ENCODE data around the gene TLR9. TPM values are rescaled to one million over a fixed set of nuclear protein-coding genes. Genes with fewer than 3 reads are reported as not detected.

The TLR9 gene
- total RNA-seq, 1 experiment from 2014 or later: not detected

GRCh38 chr3:52182691-52183090 is 42.8 kb downstream of the TLR9 start:
- H3K4me1 ChIP-seq (ENCODE audit: insufficient read depth, low read length): no peaks in the 10 kb centered on the region
- CTCF ChIA-PET: no interaction called here
- no peaks in the 10 kb centered on the region for H3K79me2 ChIP-seq (ENCODE audit: low read length)
- H2AFZ ChIP-seq (ENCODE audit: low read length): no peak overlapping the region
- intact Hi-C loops (cut with micrococcal nuclease): no loop called here
- H3F3A ChIP-seq (ENCODE audit: low read length, unreplicated experiment): no peaks in the 10 kb centered on the region
- H3K4me2 ChIP-seq (ENCODE audit: low read length): no peak overlapping the region
- TF ChIP-seq EZH2 (IDR thresholded peaks at IDR 0.05; ENCODE audit: low read length, unreplicated experiment) (no peak), EZH2phosphoT487 (IDR thresholded peaks at IDR 0.05; ENCODE audit: borderline replicate concordance, low read length) (no peak), CTCF (conservative IDR thresholded peaks at IDR 0.05; ENCODE audit: low read depth, low read length) (no peak)
- no peaks in the 10 kb centered on the region for H4K20me1 ChIP-seq (ENCODE audit: low read length)
- no peak for ATAC-seq
- no peaks in the 10 kb centered on the region for H3K9me2 ChIP-seq (replicated peaks; ENCODE audit: low read length)
- H3K27me3 ChIP-seq (ENCODE audit: low read length): no peaks in the 10 kb centered on the region
- H3K36me3 ChIP-seq (ENCODE audit: low read depth, low read length): no peaks in the 10 kb centered on the region
- no peaks in the 10 kb centered on the region for H3K9me3 ChIP-seq (ENCODE audit: low read length)
- H3K27ac ChIP-seq (ENCODE audit: low read length): no peak overlapping the region
- POLR2A ChIA-PET (ENCODE audit: unreplicated experiment): no interaction called here
- DNase-seq: no peak
- H3K9ac ChIP-seq (ENCODE audit: low read length): no peak overlapping the region
- BruUV-seq (replicated peaks): no TSS peak
- H3K4me3 ChIP-seq (ENCODE audit: low read length): no peak overlapping the region

GRCh38 chr3:52182196-52182595 is 43.2 kb downstream of the TLR9 start:
- POLR2A ChIA-PET (ENCODE audit: unreplicated experiment): no interaction called here
- Histone ChIP-seq H3K27ac (ENCODE audit: low read length) (no peak overlapping the region), H4K20me1 (ENCODE audit: low read length) (no peaks in the 10 kb centered on the region), H3K27me3 (ENCODE audit: low read length) (no peaks in the 10 kb centered on the region), H3K79me2 (ENCODE audit: low read length) (no peaks in the 10 kb centered on the region), H3K9me2 (replicated peaks; ENCODE audit: low read length) (no peaks in the 10 kb centered on the region), H3F3A (ENCODE audit: low read length, unreplicated experiment) (no peaks in the 10 kb centered on the region), H3K4me2 (ENCODE audit: low read length) (no peak overlapping the region), H3K4me3 (ENCODE audit: low read length) (no peak overlapping the region), H3K36me3 (ENCODE audit: low read depth, low read length) (no peaks in the 10 kb centered on the region), H3K9ac (ENCODE audit: low read length) (no peak overlapping the region), H3K4me1 (ENCODE audit: insufficient read depth, low read length) (no peaks in the 10 kb centered on the region), H3K9me3 (ENCODE audit: low read length) (no peaks in the 10 kb centered on the region), H2AFZ (ENCODE audit: low read length) (no peak overlapping the region)
- intact Hi-C loops (cut with micrococcal nuclease): no loop called here
- CTCF ChIA-PET: no interaction called here
- no TSS peak for BruUV-seq (replicated peaks)
- ATAC-seq (no peak), DNase-seq (no peak)
- TF ChIP-seq CTCF (conservative IDR thresholded peaks at IDR 0.05; ENCODE audit: low read depth, low read length) (no peak), EZH2 (IDR thresholded peaks at IDR 0.05; ENCODE audit: low read length, unreplicated experiment) (no peak), EZH2phosphoT487 (IDR thresholded peaks at IDR 0.05; ENCODE audit: borderline replicate concordance, low read length) (no peak)

- CTCF ChIA-PET: no interaction called here
- H3K27ac ChIP-seq (ENCODE audit: low read length): no peak overlapping the region
- POLR2A ChIA-PET (ENCODE audit: unreplicated experiment): interaction anchor here (0.6 kb wide), 1 partner anchor 59 kb away, joined by 3 read pairs; no protein-coding TSS in a partner anchor
- H3K36me3 ChIP-seq (ENCODE audit: low read depth, low read length): no peaks in the 10 kb centered on the region
- intact Hi-C loops (cut with micrococcal nuclease): no loop called here
- no peaks in the 10 kb centered on the region for H3K27me3 ChIP-seq (ENCODE audit: low read length)
- DNase-seq (peak; percentile 19), ATAC-seq (peak; percentile 40; the same call in 1 of the 2 replicates)
- H3K79me2 ChIP-seq (ENCODE audit: low read length): no peaks in the 10 kb centered on the region
- no peaks in the 10 kb centered on the region for H3F3A ChIP-seq (ENCODE audit: low read length, unreplicated experiment)
- TF ChIP-seq EZH2 (IDR thresholded peaks at IDR 0.05; ENCODE audit: low read length, unreplicated experiment) (no peak), EZH2phosphoT487 (IDR thresholded peaks at IDR 0.05; ENCODE audit: borderline replicate concordance, low read length) (no peak)
- no peak overlapping the region for H3K4me2 ChIP-seq (ENCODE audit: low read length)
- no peaks in the 10 kb centered on the region for H3K9me3 ChIP-seq (ENCODE audit: low read length)
- H3K9ac ChIP-seq (ENCODE audit: low read length): no peak overlapping the region
- no peaks in the 10 kb centered on the region for H3K9me2 ChIP-seq (replicated peaks; ENCODE audit: low read length)
- BruUV-seq (replicated peaks): no TSS peak
- no peaks in the 10 kb centered on the region for H3K4me1 ChIP-seq (ENCODE audit: insufficient read depth, low read length)
- H4K20me1 ChIP-seq (ENCODE audit: low read length): no peaks in the 10 kb centered on the region
- H2AFZ ChIP-seq (ENCODE audit: low read length): no peak overlapping the region
- no peak overlapping the region for H3K4me3 ChIP-seq (ENCODE audit: low read length)
These were observed 43.9 kb downstream of the TLR9 start for GRCh38 chr3:52181543-52181942.
